DMS 273 (cell line): ENCODE data around the gene UBA3.

Experiments used
- DNase-seq: peaks from one replicate; lab custom pipeline; 2025; ENCODE audit not compliant: unreplicated experiment; lab: John Stamatoyannopoulos, UW

UBA3 gene

DNA sequence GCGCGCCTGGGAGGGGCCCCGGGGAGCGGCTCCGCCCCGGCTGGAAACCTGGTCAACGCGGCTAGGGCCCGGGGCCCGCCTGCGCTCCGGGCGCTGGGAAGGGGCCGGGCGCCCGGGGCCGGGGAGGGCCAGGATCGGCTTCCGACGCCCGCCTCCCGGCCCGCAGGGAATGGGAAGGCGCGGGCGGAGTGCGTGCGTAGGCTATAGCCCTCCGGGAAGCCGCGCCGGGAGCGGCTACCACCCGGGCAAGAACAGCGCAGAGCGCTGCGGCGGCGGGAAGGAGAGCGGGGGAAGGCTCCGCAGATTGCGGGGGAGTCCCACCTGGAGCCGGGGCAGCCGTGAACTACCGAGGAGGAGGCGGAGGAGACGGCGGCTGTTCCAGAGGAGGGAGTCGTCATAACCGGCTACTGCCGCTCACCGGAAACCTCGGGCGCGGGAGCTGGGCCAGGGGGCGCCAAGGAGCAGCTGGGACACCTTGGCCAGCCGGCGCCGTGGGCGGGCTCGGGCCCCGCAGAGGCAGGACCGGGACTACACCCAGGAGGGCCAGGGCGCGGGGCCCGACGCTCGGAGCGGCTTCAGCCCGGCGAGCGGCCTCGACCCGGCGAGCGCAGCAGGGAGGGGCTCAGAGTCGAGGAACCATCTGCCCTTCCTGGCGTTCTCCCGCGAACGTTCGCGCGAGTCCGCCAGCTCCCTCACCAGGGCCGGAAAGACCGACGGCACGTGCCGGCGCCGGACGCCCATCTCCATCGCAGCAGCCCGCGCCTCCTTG is 66.7 kb downstream of the UBA3 start, which contains the start of gene EOGT:
Gene EOGT, minus strand, starts transcription at position 432 of the 769 bp plus-strand sequence. CDS start 3,838 bp downstream, outside the sequence.
- DNase-seq, result peak; percentile 89

DNA sequence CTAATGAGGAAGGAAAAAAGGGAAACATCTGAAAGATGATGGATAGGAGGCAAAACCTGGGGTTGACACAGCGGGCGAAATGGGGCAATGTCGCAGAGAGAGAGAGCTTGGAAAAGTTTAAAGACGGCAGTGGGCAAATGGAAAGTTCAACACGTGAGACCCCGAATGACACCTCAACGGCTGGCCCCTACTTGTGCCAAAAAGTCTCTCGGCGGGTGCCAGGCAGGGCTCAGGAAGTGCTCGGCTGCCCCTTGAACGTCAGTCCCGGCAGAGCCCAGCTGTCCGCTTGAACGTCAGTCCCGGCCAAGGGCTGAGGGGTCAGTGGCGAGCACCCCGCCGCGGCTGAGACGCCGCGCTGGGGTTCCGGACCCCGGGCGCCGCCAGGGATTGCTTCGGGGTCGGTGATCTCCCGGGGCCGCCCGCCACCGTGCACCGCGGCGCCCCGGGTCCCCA is 67.3 kb downstream of the UBA3 start:
- peak; percentile 61 for DNase-seq

DNA sequence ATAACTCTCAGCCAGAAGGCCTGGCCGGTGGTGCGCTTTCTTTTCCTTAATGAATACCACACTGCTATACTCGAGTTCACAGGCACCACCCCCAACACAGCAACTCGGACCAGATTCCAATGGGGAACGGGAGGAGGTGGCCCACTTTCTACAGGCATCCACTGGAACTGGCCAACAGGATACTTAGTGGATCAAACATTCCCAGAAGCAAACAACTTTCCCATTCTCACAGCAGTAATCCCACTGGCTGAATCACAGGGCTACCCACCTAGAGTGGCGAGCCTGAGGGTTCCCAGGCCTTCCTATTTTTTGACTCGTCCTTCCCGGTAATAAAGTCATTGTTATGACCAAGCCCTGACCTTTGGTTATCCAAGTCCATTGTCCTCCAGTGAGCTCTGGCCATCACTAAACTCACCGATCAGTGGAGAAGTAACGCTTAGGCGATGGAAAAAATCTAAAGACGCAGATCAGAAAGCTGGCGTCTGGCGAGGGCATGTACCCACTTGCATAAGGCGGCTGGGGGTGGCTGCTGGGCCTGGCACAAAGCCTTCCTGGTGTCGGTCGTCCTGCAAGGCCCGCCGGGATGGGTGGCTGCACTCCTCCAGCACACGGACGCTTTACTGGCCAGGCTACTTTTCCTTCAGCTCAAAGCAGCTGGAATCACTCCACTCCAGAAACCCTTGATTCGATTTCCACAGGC is 67.9 kb downstream of the UBA3 start:
- DNase-seq, result no peak

DNA sequence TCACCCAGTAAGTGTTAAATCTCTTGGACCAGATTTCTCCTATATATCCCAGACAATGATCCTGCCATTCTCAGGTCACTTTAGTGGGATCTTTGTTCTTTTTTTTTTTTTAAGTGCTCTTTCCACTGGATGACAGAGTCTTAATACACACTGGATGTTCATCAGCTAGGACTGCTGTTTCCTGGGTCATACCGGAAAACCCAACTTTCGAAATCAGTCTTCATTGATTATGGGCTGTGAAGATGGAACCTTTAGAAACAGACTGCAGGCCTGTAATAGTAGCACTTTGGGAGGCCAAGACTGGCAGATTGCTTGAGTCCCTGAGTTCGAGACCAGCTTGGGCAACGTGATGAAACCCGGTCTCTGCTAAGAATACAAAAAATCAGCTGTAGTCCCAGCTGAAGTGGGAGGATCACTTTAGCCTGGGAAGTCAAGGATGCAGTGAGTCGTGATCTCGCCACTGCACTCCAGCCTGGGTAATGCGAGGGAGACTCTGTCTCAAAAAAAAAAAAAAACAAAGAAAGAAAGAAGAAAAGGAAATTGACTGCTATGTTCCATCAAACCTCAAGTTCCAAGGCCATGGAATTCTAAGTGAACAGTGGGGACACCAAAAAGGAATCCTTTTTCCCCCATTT is 69.0 kb downstream of the UBA3 start:
- no peak for DNase-seq

DNA sequence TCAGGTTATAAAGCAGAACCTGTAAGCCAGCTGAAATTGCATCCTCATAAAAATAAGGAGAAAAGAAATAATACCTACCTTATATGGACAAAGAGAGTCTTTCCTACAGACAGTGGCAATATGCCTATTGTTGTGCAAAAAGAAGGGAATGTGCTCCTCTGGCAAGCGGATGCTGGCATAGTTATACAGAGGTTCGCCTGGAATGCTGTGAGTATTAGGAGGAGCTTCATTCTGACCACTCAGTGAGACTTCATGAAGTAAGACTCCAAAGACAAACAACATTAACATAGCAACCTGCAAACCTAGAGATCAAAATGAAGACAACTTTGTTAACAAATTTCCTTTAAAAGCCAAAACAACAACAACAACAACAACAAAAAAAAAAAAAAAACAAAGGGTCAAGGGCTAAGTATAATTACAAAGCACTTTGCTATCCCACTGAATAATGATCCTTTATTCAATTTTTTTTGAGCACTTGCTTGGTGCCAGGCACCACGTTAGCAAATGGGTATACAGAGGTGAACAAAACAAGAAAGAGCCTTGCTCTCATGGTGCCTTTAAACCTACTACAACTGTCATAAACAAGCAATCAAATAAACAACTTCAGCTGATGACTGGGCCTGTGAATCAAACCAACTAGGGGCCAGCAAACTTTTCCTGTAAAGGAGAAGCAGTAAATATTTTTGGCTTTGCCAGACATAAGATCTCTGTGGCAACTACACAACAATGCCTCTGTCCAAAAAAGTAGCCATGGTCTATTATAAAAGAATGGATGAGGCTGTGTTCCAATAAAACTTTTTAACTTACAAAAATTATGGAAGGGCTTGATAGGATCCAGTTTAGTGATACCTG is 70.4 kb downstream of the UBA3 start:
- DNase-seq, result no peak

DNA sequence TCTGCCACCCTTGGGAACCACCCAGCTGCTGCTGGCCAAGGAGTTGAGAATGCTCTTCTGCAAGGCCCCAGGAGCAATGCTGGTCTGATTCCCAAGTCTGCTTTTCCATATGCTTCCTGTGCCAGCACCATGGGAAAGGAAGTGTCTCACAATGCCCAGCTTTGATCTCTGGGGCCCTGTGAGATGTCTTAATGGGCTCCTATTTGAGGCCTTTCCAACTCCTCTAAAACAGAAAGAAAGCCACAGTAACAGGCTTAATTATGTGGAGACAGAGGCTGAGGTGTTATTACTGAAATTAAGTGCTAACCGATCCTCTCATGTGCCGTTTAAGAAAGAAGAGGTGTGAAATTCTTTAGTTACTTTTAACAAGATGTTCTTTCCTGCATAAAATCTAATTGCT is 71.2 kb downstream of the UBA3 start:
- no peak for DNase-seq

DNA sequence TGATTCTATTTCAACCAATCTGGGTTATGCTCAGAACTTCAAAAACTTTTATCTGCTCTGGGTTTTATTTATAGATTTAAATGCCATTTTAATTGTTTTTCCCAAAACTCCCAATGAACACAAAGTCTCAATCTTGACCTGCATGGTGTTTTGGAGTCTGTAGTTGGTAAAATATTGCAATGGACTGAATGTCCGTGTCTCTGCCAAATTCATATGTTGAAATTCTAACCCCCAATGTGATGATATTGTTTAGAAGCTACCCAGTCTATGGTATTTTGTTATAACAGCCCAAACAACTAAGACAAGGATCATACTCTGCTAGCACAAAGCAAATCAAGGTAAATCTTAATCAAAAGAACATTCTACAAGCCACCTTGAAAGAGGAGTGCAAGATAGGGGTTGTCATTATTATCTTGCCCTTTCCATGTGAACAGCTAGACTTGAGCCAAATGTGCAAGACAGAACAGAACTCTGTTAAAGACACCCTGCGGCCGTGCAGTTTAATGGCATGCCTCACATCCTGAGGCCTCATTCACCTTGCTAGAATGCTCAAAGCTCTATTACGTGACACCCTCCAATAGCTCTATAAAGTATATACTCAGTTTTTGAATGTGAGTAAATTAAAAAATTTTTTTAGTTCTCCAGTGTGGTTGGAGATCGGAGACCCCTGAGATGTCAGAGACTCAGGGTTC is 74.2 kb downstream of the UBA3 start:
- no peak for DNase-seq

DNA sequence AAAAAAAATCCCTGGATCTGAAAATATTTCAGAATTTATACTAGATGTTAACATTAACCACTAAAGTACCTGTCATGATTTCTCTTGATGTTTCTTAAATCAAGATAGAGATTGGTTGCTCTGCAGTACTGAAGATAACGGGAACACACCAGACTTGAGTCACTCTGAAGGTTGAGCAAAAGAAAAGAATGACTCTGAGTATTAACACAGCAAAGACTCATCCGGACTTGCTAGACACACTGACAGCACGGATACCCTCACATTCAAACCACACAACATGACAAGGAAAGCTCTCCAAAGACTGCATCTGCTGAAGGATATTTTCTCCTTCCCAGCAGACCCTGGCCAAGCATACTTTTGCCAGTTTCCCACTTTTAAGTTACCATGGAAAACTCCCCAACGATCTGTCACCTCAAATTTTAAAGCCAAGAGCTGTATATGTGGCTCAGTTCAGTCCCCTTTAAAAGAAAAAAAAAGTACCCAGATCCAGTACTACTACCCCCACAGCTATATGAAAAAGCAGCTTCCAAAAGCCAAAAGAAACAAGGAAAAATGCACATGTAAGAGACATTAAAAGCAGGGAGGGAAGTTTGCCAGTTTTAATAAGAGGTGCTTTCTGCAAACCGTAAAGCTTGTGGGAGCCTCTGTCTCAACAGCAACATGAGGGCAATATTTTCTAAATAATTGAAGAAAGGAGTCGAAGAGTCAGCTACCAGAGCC is 74.9 kb downstream of the UBA3 start:
- no peak for DNase-seq
